Prostate gland (tissue), 2 donors: ENCODE data around the gene NOX5. TPM values are rescaled to one million over a fixed set of nuclear protein-coding genes. Genes with fewer than 3 reads are reported as not detected.

Experiments
- DNase-seq: peaks from one replicate; pipeline ENCODE4 v3.0.0-alpha.2; 2019; ENCODE audit warnings: low spot score
- H3K27ac ChIP-seq, 2 donors: fragments of 200-600 bp; sonication (generic); 2 replicates each; pipeline ENCODE4 v1.5.1; 2017 to 2019
- H3K27me3 ChIP-seq: fragments of 200-600 bp; sonication (generic); replicated peaks from 2 replicates; pipeline ENCODE4 v1.5.1; 2019; ENCODE audit not compliant: insufficient read depth
- H3K36me3 ChIP-seq, 2 donors: fragments of 200-600 bp; sonication (generic); 1 replicate in 1 of 2; 2 replicates in 1 of 2; pipeline versions ENCODE4 v1.5.1 to v1.8.1; 2017 to 2019
- H3K4me1 ChIP-seq: fragments of 200-600 bp; sonication (generic); replicated peaks from 2 replicates; pipeline ENCODE4 v1.5.1; 2019
- H3K4me3 ChIP-seq, 2 donors: fragments of 200-600 bp; sonication (generic); 2 replicates each; pipeline ENCODE4 v1.5.1; 2017 to 2019
- H3K9me3 ChIP-seq: fragments of 200-600 bp; sonication (generic); 2 replicates; pipeline ENCODE4 v1.5.1; 2017
- CTCF ChIP-seq, 4 experiments: fragments of 200-600 bp in 2 of 4; fragments of 450-650 bp in 2 of 4; sonication (generic) in 2 of 4; IDR thresholded peaks; 1 replicate in 3 of 4; 2 replicates in 1 of 4; pipeline ENCODE4 v1.5.1; 2016 to 2019; ENCODE audit warnings: antibody characterized with exemption in 4 of 4, mild to moderate bottlenecking in 2 of 4, moderate library complexity in 2 of 4
- POLR2A ChIP-seq: fragments of 450-650 bp; IDR thresholded peaks from one replicate; pipeline ENCODE4 v1.6.1; 2016; ENCODE audit warnings: antibody characterized with exemption, mild to moderate bottlenecking
- POLR2AphosphoS5 ChIP-seq: sonication (generic); formaldehyde crosslinking; IDR thresholded peaks from one replicate; pipeline ENCODE4 v1.6.1; 2017; ENCODE audit warnings: antibody characterized with exemption
- WGBS: methylation state at CpG from one replicate; pipeline ENCODE4 v1.1.5; 2018; 5-methylcytosine and 5-hydroxymethylcytosine counted together
- intact Hi-C: fragments of 100-400 bp; cut with DNase I; formaldehyde crosslinking; loops from one replicate; pipeline ENCODE4 v1.14.2; 2022
- total RNA-seq, 2 donors: library from RNA; depleted of rRNA; stranded (reverse); fragments of >200 nt; gene quantifications; one replicate each; pipeline ENCODE4 v1.1.0, GENCODE V29; 2016

The NOX5 gene
- total RNA-seq, 2 donors from 2014 or later, result 0.05 to 5.8 TPM

GRCh38 chr15:69045802-69046201 lies 31.3 kb downstream of the NOX5 start:
- Histone ChIP-seq H3K4me3 (no peak overlapping the region), H3K27ac (no peak overlapping the region)
- DNase-seq, result no peak

DNA sequence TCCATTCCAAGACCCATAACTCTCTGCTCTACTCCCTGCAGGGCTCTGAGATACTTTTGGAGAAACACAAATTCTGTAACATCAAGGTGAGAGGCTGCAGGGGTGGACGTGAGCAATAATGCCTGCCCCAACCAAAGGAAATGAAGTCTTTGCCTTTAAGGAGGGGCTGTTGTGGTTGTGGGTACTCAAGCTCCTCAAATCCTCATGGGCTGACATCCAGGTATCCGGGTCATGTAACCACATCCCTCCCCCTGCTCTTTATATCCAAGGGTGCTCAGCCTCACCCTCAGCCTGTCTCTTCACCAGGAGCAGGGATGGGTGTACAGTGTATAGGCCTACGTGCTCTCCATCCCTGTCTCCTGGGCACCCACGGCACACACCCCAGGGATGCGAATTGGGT lies 32.3 kb downstream of the NOX5 start:
- no peaks in the 10 kb centered on the region for H3K4me1 ChIP-seq
- H3K9me3 ChIP-seq, result no peaks in the 10 kb centered on the region
- no peak overlapping the region for H3K4me3 ChIP-seq
- intact Hi-C loops, result no loop called here
- TF ChIP-seq CTCF (IDR thresholded peaks at IDR 0.05) (no peak), POLR2A (no peak), POLR2AphosphoS5 (no peak)
- H3K27ac ChIP-seq, result no peak overlapping the region
- no peaks in the 10 kb centered on the region for H3K36me3 ChIP-seq
- 81% methylated on average over 5 of the region's 5 CpGs for WGBS
- no peak for DNase-seq
- no peaks in the 10 kb centered on the region for H3K27me3 ChIP-seq

More at GRCh38 chr15:69045802-69046201, 31.3 kb downstream of the NOX5 start:
- H3K4me1 ChIP-seq, result no peaks in the 10 kb centered on the region
- H3K27me3 ChIP-seq, result no peaks in the 10 kb centered on the region
- TF ChIP-seq CTCF (IDR thresholded peaks at IDR 0.05) (no peak), POLR2AphosphoS5 (no peak), POLR2A (no peak)
- WGBS, result 71% methylated on average over 8 of the region's 8 CpGs
- H3K9me3 ChIP-seq, result no peaks in the 10 kb centered on the region
- intact Hi-C loops, result no loop called here
- no peaks in the 10 kb centered on the region for H3K36me3 ChIP-seq

DNA sequence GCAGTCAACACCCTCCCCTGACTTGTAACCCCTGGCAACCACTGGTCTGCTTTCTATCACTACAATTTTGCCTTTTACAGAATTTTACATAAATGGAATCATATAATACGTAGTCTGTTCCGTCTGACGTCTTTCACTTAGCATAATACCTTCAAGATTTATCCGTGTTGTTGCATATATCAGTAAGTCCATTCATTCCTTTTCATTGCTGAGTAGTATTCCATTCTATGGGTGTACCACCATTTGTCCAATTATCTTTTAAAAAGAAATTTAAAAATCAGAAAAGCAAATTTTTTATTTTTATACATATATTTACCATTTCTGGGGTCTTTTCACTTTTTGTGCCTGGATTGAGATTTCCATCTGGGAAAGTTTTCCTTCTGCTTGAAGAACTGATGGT lies 35.5 kb downstream of the NOX5 start:
- H3K27me3 ChIP-seq, result no peaks in the 10 kb centered on the region
- no peaks in the 10 kb centered on the region for H3K4me1 ChIP-seq
- H3K27ac ChIP-seq, result no peak overlapping the region
- no peaks in the 10 kb centered on the region for H3K9me3 ChIP-seq
- no peaks in the 10 kb centered on the region for H3K36me3 ChIP-seq
- WGBS, result 95% methylated on average over 4 of the region's 4 CpGs
- TF ChIP-seq POLR2A, result no peak
- TF ChIP-seq CTCF (IDR thresholded peaks at IDR 0.05), result no peak
- no peak for TF ChIP-seq POLR2AphosphoS5
- H3K4me3 ChIP-seq, result no peak overlapping the region
- intact Hi-C loops, result no loop called here
- no peak for DNase-seq

DNA sequence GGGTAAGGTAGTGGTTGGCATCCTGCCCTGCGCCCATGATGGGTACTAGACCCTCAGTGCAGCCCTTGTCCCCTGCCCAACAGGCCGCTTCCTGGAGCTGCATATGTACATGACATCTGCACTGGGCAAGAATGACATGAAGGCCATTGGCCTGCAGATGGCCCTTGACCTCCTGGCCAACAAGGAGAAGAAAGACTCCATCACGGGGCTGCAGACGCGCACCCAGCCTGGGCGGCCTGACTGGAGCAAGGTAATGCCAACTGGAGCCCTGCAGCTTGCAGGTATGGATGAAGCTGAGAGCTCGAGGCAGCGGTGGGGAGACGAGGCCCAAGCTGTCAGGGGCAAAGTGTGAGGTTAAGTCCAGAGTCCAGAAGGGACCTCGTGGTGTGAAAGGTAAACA lies 40.8 kb downstream of the NOX5 start:
- WGBS, result 89% methylated on average over 5 of the region's 10 CpGs
- no peak for DNase-seq
- TF ChIP-seq POLR2A (no peak), POLR2AphosphoS5 (no peak), CTCF (IDR thresholded peaks at IDR 0.05) (no peak)

GRCh38 chr15:69056365-69056764 lies 41.9 kb downstream of the NOX5 start:
- 57% methylated on average over 3 of the region's 3 CpGs for WGBS
- H3K4me3 ChIP-seq, result no peak overlapping the region
- H3K9me3 ChIP-seq, result no peaks in the 10 kb centered on the region
- H3K4me1 ChIP-seq, result no peaks in the 10 kb centered on the region
- no peaks in the 10 kb centered on the region for H3K27me3 ChIP-seq
- intact Hi-C loops, result loop anchor here (5.0 kb wide), 1 partner anchor 411 kb away; no protein-coding TSS in a partner anchor
- H3K27ac ChIP-seq, result no peak overlapping the region
- H3K36me3 ChIP-seq, result no peaks in the 10 kb centered on the region
- TF ChIP-seq POLR2AphosphoS5, result no peak
- TF ChIP-seq POLR2A, result no peak
- no peak for TF ChIP-seq CTCF (IDR thresholded peaks at IDR 0.05)
- DNase-seq, result no peak

More for the DNA sequence above, 40.8 kb downstream of the NOX5 start:
- intact Hi-C loops, result loop anchor here (5.0 kb wide), 1 partner anchor 412 kb away; no protein-coding TSS in a partner anchor
- no peaks in the 10 kb centered on the region for H3K4me1 ChIP-seq
- H3K27me3 ChIP-seq, result no peaks in the 10 kb centered on the region
- no peaks in the 10 kb centered on the region for H3K9me3 ChIP-seq
- no peak overlapping the region for H3K4me3 ChIP-seq
- H3K36me3 ChIP-seq, result no peaks in the 10 kb centered on the region
- no peak overlapping the region for H3K27ac ChIP-seq
